Neural cell (in vitro differentiated cells): ENCODE data around the gene CFAP299. TPM values are rescaled to one million over a fixed set of nuclear protein-coding genes. Genes with fewer than 3 reads are reported as not detected.

Source experiments
- H2AFZ ChIP-seq: fragments of 200-600, 300-800 bp; sonication (generic), shearing (Covaris generic); 2 replicates; pipeline ENCODE4 v1.6.0; 2014; ENCODE audit warnings: low read depth, mild to moderate bottlenecking, antibody characterized with exemption, low read length, moderate library complexity
- H3F3A ChIP-seq: fragments of 200-600 bp; shearing (Covaris generic); 2 replicates; pipeline ENCODE4 v1.6.1; 2016; ENCODE audit warnings: mild to moderate bottlenecking, moderate library complexity, mixed read lengths, antibody characterized with exemption, low read length; ENCODE audit not compliant: insufficient read depth, poor library complexity, severe bottlenecking
- H3K27ac ChIP-seq: fragments of 200-600, 300-800 bp; sonication (generic), shearing (Covaris generic); 2 replicates; pipeline ENCODE4 v1.5.1; 2014; ENCODE audit warnings: mild to moderate bottlenecking, low read length, moderate library complexity
- H3K27me3 ChIP-seq: fragments of 300-800, 200-600 bp; sonication (generic), shearing (Covaris generic); 2 replicates; pipeline ENCODE4 v1.6.0; 2014; ENCODE audit warnings: mild to moderate bottlenecking, low read depth, low read length, moderate library complexity; ENCODE audit not compliant: insufficient read depth
- H3K36me3 ChIP-seq: fragments of 300-800, 200-600 bp; sonication (generic), shearing (Covaris generic); 2 replicates; pipeline ENCODE4 v1.5.1; 2014; ENCODE audit warnings: mild to moderate bottlenecking, antibody characterized with exemption, low read length, moderate library complexity; ENCODE audit not compliant: insufficient read depth
- H3K4me2 ChIP-seq: fragments of 300-800, 200-600 bp; sonication (generic), shearing (Covaris generic); 2 replicates; pipeline ENCODE4 v1.6.0; 2014; ENCODE audit warnings: mild to moderate bottlenecking, low read length
- H3K4me3 ChIP-seq: fragments of 300-800, 200-600 bp; sonication (generic), shearing (Covaris generic); 2 replicates; pipeline ENCODE4 v1.5.1; 2014; ENCODE audit warnings: mild to moderate bottlenecking, low read length, moderate library complexity
- H3K79me2 ChIP-seq: fragments of 200-600 bp; shearing (Covaris generic); replicated peaks from 2 replicates; pipeline ENCODE4 v1.6.0; 2014; ENCODE audit warnings: mild to moderate bottlenecking, low read length, moderate library complexity; ENCODE audit not compliant: insufficient read depth
- H3K9ac ChIP-seq: fragments of 300-800, 200-600 bp; sonication (generic), shearing (Covaris generic); 2 replicates; pipeline ENCODE4 v1.6.1; 2016; ENCODE audit warnings: mild to moderate bottlenecking, low read length, mixed read lengths
- H3K9me2 ChIP-seq: fragments of 200-600 bp; shearing (Covaris generic); 2 replicates; pipeline ENCODE4 v1.6.1; 2016; ENCODE audit warnings: mild to moderate bottlenecking, low read length, mixed read lengths; ENCODE audit not compliant: insufficient read depth
- H3K9me3 ChIP-seq: fragments of 200-600, 300-800 bp; sonication (generic), shearing (Covaris generic); 2 replicates; pipeline ENCODE4 v1.6.1; 2016; ENCODE audit warnings: mild to moderate bottlenecking, mixed run types, low read length, moderate library complexity, mixed read lengths
- H4K20me1 ChIP-seq: fragments of 200-600 bp; shearing (Covaris generic); 2 replicates; pipeline ENCODE4 v1.6.1; 2016; ENCODE audit warnings: mild to moderate bottlenecking, mixed run types; ENCODE audit not compliant: insufficient read depth
- EP300 ChIP-seq: fragments of 450-650 bp; conservative IDR thresholded peaks from 2 replicates; pipeline ENCODE4 v1.6.1; 2014; ENCODE audit warnings: antibody characterized with exemption, mild to moderate bottlenecking, moderate library complexity; ENCODE audit not compliant: poor library complexity, severe bottlenecking
- EZH2 ChIP-seq: fragments of 200-600, 300-800 bp; shearing (Covaris generic), sonication (generic); IDR thresholded peaks from 2 replicates; pipeline ENCODE4 v1.6.1; 2014; ENCODE audit warnings: antibody characterized with exemption, low read length, borderline replicate concordance, mild to moderate bottlenecking; ENCODE audit not compliant: insufficient read depth, poor library complexity, severe bottlenecking
- MXI1 ChIP-seq: fragments of 450-650 bp; conservative IDR thresholded peaks from 2 replicates; pipeline ENCODE4 v1.6.1; 2014; ENCODE audit warnings: antibody characterized with exemption, mild to moderate bottlenecking; ENCODE audit not compliant: poor library complexity, severe bottlenecking
- POLR2AphosphoS5 ChIP-seq: IDR thresholded peaks from 2 replicates; pipeline ENCODE4 v1.6.1; 2012
- RAD21 ChIP-seq: fragments of 450-650 bp; conservative IDR thresholded peaks from 2 replicates; pipeline ENCODE4 v1.6.1; 2014; ENCODE audit warnings: antibody characterized with exemption, mild to moderate bottlenecking, moderate library complexity
- REST ChIP-seq: IDR thresholded peaks from 2 replicates; pipeline ENCODE4 v1.6.1; 2012; ENCODE audit warnings: borderline replicate concordance
- SMC3 ChIP-seq: fragments of 450-650 bp; conservative IDR thresholded peaks from 2 replicates; pipeline ENCODE4 v1.6.1; 2014; ENCODE audit warnings: antibody characterized with exemption, mild to moderate bottlenecking, moderate library complexity; ENCODE audit not compliant: poor library complexity
- TAF1 ChIP-seq: IDR thresholded peaks from 2 replicates; pipeline ENCODE4 v1.6.1; 2012; ENCODE audit warnings: low read depth
- polyA plus RNA-seq: library from polyadenylated mRNA; depleted of rRNA; stranded (reverse); fragments of >200 nt; gene quantifications from 2 replicates; pipeline ENCODE4 v1.2.3, GENCODE V29; 2014
- TF ChIP-seq, protein P1 (sequence below): fragments of 450-650 bp; IDR thresholded peaks from 2 replicates; pipeline ENCODE4 v1.5.1; 2014; ENCODE audit warnings: antibody characterized with exemption, mild to moderate bottlenecking, moderate library complexity; ENCODE audit not compliant: poor library complexity, severe bottlenecking

The CFAP299 gene
- polyA plus RNA-seq, 1 donor from 2014 or later = not detected

- Histone ChIP-seq H3K79me2 (no peaks in the 10 kb centered on the region), H3K27ac (no peak overlapping the region), H3K9me3 (no peaks in the 10 kb centered on the region), H3K9ac (no peak overlapping the region), H3K36me3 (no peaks in the 10 kb centered on the region), H3K9me2 (no peaks in the 10 kb centered on the region), H3F3A (no peaks in the 10 kb centered on the region), H3K27me3 (no peaks in the 10 kb centered on the region), H3K4me2 (no peak overlapping the region), H3K4me3 (no peak overlapping the region), H4K20me1 (no peaks in the 10 kb centered on the region), H2AFZ (no peak overlapping the region)
- TF ChIP-seq RAD21 (no peak), EP300 (no peak), POLR2AphosphoS5 (no peak), EZH2 (no peak), MXI1 (no peak), REST (no peak)
Measured at GRCh38 chr4:80498725-80499124, 163.2 kb downstream of the CFAP299 start.

DNA sequence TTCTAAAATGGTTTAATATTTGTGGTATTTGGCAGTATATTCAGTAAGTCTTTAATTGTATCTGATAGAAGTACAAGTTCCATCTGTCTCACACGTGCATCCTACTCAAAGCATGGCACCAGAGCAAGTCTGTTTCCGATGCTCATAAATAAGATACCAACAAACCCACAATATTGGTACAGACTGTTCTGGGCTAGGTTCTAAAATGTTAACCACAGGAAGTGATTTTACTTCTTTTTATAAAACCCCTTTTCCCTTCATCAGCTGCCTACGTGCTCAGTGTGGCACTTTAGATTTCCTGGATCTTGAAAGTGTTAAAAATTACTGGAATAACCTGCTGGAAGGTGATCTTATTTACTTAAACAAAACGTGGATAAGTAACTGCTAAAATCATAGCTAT is 165.1 kb downstream of the CFAP299 start:
- no peaks in the 10 kb centered on the region for H3F3A ChIP-seq
- H3K36me3 ChIP-seq = no peaks in the 10 kb centered on the region
- no peaks in the 10 kb centered on the region for H3K27me3 ChIP-seq
- no peak overlapping the region for H3K4me3 ChIP-seq
- no peaks in the 10 kb centered on the region for H3K9me2 ChIP-seq
- H2AFZ ChIP-seq = no peak overlapping the region
- TF ChIP-seq RAD21 (no peak), TAF1 (no peak), MXI1 (no peak), REST (no peak), POLR2AphosphoS5 (no peak), EZH2 (no peak), SMC3 (no peak), EP300 (no peak)
- TF ChIP-seq, protein P1, sequence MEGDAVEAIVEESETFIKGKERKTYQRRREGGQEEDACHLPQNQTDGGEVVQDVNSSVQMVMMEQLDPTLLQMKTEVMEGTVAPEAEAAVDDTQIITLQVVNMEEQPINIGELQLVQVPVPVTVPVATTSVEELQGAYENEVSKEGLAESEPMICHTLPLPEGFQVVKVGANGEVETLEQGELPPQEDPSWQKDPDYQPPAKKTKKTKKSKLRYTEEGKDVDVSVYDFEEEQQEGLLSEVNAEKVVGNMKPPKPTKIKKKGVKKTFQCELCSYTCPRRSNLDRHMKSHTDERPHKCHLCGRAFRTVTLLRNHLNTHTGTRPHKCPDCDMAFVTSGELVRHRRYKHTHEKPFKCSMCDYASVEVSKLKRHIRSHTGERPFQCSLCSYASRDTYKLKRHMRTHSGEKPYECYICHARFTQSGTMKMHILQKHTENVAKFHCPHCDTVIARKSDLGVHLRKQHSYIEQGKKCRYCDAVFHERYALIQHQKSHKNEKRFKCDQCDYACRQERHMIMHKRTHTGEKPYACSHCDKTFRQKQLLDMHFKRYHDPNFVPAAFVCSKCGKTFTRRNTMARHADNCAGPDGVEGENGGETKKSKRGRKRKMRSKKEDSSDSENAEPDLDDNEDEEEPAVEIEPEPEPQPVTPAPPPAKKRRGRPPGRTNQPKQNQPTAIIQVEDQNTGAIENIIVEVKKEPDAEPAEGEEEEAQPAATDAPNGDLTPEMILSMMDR = no peak
- H3K9me3 ChIP-seq = no peaks in the 10 kb centered on the region
- no peaks in the 10 kb centered on the region for H4K20me1 ChIP-seq
- no peaks in the 10 kb centered on the region for H3K79me2 ChIP-seq
- no peak overlapping the region for H3K27ac ChIP-seq
- H3K4me2 ChIP-seq = no peak overlapping the region
- no peak overlapping the region for H3K9ac ChIP-seq
